GM11168 (cell line): ENCODE data around the gene ACTN1.

Source experiments
- in situ Hi-C: fragments of 300-500 bp; cut with MboI; formaldehyde crosslinking; loops from one replicate; pipeline ENCODE4 v1.12.0; 2022; ENCODE audit warnings: low sequenced_read_pairs; ENCODE audit not compliant: unreplicated experiment

The ACTN1 gene

DNA sequence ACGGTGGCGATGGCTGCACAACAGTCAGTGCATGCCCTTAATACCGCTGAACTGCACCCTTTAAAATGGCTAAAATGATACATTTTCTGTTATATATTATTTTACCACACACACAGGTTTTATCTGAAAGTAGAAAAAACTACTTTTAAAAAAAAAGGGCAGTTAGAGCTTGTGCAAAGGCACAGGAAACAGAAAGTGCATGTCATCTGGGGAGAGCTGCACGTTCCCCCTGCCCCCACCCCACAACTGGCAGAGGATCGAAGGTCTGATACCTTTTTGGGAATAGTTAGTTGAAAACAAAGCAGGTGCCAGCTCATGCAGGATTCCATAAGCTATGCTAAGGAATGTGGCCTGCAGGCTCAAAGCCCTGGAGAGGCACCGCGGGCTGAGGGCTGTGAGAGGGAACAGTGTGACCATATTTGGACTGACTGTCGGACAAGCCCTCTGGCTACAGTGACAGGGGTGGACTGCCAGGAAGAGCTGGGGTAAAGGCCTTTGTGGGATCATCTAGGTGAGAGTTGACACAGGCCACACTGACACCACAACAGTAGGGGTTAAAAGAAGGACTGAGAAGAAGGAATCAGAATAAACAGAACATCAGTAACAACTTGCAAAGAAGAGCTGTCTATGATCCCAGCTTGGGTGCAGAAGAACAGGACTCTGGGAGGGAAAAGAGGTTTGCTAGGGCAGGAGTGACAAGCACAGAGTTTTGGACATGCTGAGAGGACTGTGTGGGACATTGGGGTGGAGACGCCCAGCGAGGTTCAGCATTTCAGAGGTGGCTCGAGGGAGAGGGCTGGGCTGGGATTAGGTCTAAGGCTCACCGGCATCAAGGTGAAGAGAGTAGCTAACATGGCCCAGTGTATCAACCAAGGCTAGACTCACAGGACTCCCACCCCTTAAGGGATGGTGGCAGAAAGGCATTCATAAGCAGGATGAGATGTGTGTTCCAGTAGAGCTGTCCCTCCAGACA is 54.6 kb downstream of the ACTN1 start:
- in situ Hi-C loops, result no loop called here

DNA sequence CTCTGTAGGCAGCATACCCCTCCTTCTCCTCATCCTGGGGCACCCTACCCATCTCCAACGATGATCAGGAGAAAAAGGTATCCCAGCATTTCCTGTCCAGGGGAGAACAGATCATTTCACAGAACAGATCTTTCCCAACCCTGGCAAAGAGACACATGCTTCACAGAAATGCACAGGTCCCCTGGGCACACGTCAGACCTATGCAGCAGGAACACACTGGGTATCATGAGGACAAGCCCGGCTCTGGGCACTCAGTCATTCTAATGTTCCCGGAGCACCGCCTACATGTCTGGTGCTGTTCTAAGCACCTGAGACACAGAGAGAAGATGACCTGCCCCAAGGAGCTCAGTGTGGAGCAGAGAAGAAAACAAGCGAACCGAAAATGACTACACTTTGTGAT is 56.2 kb downstream of the ACTN1 start:
- in situ Hi-C loops, result no loop called here

- in situ Hi-C loops, result no loop called here
Measured at GRCh38 chr14:68922201-68922621, 56.9 kb downstream of the ACTN1 start.

DNA sequence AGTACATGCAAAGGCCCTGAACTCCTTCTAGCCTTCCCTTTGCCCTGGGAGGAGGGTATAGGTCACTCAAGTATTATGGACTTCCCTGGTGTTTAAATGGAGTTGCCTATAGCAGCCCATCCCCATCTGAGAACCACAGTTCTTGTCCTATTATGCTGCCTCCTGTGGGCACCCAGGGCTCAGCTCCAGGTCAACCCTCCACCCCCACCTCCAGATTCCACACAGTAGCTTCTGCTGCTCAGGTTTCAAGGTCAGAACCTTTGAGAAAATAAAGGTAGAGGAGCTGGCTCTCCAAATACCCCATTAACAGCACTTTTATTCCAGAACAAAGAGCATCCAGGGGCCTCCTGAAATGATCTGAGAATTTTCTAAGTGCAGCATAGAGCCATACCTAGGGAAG is 57.4 kb downstream of the ACTN1 start:
- in situ Hi-C loops, result no loop called here

- in situ Hi-C loops, result no loop called here
Measured at GRCh38 chr14:68921049-68921448, 58.1 kb downstream of the ACTN1 start.

DNA sequence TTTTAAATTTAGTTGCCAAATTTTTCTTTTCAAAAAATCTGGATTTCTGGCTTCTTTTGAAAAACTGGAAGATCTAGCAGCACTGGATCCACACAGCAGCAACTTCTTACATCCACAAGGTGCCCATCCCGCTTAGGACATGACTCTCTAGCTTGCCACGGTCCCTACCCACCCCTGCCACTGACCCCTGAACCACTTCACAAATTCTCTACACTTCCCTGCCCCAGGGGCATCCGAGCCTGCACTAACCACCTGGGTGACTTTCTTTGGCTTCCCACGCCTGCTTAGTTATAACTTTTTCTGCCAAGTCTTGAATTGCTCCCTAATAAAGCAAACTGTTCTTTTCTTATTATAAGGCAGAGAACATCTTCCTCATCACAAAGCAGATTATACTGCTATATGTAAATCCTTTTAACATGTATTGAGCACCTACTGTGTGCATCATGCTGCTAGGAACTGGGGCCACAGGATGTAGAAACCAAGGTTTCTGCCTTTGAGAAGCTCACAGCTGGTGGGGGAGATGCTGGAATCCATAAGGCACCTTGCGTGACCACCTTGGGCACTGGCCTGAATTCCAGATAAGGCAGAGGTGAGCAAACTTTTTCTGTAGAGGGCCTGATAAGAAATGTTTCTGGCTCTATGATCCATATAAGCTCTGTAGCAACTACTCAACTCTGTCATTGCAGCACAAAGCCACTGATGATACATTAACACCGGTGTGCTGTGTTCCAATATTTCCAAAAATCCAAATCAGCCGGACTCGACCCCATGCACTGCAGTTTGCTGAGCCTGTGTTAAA is 59.8 kb downstream of the ACTN1 start:
- in situ Hi-C loops, result no loop called here

DNA sequence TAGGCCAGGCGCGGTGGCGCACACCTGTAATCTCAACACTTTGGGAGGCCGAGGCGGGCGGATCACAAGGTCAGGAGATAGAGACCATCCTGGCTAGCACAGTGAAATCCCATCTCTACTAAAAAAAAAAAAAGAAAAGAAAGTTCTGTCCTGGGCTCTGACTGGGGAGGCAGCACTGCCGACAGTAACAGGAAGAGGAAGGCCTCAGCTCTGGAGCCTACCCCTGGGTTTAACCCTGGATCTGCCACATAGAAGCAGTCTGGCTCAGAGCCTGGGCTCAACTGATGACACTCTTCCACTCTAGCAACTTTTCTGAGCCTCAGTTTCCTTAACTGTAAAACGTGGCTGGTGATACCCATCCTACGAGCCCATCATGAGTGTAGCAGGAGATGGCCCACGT is 60.5 kb downstream of the ACTN1 start:
- in situ Hi-C loops, result no loop called here

DNA sequence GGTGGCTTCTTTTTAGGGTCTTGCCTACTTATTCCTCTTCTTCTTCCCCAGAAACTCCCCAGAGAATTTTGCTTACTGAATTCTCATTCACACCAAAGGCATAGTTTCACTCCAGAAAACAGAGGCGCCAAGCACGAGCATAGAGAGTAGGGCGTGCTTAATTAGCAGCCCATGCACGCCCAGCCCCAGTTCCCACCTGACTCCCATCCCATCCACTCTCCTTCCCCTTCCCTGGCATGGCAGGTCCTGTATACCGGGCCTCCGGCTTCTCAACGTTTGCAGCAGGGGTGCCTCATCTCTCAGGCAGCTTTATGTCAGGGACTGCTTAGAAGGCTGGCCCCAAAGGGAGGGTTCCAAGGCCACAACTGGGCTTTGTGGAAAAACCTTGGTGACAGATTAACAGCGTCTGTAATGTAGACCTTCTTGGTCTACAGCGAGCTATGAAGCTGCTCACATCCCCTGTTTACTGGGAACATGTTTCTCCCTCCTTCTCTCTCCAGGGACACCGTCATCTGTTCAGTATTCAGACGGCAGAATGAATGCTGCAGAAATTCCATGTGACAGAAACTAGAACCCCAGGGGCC is 62.7 kb downstream of the ACTN1 start:
- in situ Hi-C loops, result no loop called here

DNA sequence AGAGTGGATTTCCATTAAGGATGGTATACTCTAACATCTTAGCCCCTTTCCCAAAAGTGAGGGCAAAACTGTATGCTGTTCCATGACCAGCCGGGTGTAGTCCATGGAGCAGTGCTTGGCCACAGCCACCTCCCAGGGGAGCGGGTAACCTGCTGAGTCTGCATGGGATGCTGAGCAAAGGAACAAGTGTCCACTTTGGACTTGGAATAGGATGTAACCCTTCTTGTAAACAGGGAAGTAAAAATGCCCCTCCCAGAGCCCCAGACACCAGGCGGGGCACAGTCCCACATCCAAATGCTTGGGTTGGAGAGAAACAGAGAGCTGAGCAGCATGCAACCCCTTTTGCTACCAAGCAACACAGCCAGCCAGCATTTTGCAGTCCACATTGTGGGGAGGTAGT is 65.6 kb downstream of the ACTN1 start:
- in situ Hi-C loops, result no loop called here

DNA sequence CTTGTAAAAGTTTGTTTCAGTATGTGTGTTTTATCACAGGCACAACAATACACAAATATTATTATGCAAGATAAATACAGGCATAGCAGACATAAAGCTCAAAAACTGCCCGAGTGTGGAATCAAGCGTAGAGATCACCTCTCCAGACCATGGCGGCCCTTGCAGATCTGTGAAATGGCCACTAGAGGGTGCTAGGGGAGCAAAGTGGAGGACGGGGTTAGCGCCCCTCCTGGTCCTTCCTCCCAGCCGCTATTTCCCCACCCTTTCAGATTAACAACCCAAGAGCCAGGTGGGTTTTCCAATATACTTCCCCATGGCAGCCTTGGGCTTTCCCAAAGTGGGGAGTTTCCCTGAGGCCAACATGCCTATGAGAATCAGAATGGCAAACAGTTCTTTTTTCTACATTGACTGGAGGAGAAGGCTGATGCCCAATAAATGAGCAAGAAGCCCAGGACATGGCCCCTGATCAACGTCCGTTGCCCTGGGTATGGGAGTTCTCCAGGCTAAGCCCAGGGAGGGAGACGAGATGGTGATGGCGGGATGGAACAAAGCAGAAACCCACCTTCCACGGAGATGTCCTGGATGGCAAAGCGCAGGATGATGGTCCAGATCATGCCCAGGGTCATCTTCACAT is 67.4 kb downstream of the ACTN1 start:
- in situ Hi-C loops, result no loop called here

DNA sequence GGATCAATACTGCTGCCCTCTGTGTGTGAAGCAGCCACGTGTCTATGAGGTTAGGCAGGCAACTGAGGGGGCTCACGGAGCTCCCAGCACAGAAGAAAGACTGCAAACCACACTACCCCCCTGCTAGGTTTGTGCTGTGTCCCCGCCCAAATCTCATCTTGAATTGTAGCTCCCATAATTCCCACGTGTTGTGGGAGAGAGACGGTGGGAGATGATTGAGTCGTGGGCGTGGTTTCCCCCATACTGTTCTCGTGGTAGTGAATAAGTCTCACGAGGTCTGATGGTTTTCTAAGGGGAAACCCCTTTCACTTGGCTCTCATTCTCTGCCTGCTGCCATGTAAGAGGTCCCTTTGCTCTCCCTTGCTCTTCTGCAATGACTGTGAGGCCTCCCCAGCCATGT is 68.6 kb downstream of the ACTN1 start:
- in situ Hi-C loops, result no loop called here

- in situ Hi-C loops, result no loop called here
Measured at GRCh38 chr14:68908803-68909202, 70.3 kb downstream of the ACTN1 start.

GRCh38 chr14:68908201-68908600 is 70.9 kb downstream of the ACTN1 start:
- in situ Hi-C loops, result no loop called here

DNA sequence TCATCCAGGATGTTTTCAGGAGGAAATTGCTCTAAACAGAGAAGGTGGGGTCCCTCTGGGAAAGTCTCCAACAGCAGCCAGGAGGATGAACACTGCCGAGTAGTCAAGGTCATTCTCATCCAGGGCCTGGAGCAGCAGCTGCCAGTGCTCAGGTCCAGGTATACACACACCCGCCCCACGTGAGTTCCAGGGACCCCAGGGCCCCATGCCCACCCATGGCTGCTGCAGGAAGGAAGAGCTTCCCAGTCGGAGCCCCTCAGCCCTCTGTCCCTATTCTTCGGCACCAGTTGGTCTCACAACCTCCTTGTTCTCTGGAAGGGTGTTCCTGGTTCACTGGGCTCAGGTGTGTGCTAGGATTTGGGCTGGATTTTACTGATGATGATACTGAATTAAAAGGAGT is 72.7 kb downstream of the ACTN1 start:
- in situ Hi-C loops, result no loop called here

DNA sequence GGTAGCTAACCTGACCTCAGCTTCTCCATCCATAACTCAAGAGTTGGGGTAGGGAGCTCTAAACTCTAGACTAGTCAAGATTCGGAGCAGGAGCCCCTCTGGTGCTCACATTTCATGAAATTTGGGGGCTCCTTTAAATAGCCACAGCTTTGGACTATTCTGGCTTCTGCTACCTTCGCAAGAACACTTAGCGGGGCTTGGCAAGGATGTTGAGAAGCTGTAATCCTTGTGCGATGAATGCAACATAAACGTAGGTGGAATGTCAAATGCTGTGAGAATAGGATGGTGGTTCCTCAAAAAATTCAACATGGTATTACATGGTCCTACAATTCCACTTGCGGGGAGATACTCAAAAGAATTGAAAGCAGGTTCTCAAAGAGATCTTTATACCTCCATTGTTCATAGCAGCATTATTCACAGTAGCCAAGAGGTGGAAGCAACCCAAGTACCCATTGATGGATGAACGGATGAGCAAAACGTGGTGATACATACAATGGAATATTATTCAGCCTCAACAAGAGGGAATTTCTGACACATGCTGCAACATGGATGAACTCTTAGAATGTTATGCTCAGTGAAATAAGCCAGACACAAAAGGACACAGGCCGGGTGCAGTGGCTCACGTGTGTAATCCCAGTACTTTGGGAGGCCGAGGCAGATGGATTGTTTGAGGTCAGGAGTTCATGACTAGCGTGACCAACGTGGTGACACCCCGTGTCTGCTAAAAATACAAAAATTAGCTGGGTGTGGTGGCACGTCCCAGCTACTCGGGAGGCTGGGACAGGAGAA is 73.8 kb downstream of the ACTN1 start:
- in situ Hi-C loops, result no loop called here

DNA sequence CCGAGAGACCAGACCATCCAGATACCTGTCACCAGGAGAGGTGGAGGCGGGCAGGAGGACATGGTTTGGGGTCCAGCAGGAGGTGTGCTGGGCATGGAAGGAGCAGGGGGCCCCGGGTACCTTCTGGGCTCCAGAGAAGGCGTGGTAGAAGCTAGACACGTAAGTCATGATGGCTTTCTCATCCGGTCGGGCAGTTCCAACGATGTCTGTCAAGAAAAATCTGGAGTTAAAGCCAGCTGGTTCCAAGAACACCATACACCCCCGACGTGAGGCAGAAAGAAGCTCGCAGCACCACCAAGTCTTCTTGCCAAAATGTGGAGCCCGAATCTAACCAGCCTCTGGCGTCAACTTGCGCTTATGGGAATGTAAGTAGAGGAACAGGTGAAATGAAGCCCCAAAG is 76.7 kb downstream of the ACTN1 start:
- in situ Hi-C loops, result no loop called here

GRCh38 chr14:68899033-68899603 is 80.0 kb downstream of the ACTN1 start:
- in situ Hi-C loops, result no loop called here

GRCh38 chr14:68898248-68899032 is 80.7 kb downstream of the ACTN1 start:
- in situ Hi-C loops, result no loop called here
